GM18508 (cell line): ENCODE results near the gene METTL16.
"Not testable (repeated sequence)": the region's sequence is repeated elsewhere in the genome, so short reads cannot be mapped to it uniquely, and the experiment has no call there.

Experiments used
- ATAC-seq: cut with Tn5 transposase; IDR thresholded peaks from one replicate; pipeline ENCODE4 v1.9.1; 2021; ENCODE audit warnings: moderate number of reproducible peaks; ENCODE audit not compliant: insufficient read depth, unreplicated experiment

METTL16 gene, protein sequence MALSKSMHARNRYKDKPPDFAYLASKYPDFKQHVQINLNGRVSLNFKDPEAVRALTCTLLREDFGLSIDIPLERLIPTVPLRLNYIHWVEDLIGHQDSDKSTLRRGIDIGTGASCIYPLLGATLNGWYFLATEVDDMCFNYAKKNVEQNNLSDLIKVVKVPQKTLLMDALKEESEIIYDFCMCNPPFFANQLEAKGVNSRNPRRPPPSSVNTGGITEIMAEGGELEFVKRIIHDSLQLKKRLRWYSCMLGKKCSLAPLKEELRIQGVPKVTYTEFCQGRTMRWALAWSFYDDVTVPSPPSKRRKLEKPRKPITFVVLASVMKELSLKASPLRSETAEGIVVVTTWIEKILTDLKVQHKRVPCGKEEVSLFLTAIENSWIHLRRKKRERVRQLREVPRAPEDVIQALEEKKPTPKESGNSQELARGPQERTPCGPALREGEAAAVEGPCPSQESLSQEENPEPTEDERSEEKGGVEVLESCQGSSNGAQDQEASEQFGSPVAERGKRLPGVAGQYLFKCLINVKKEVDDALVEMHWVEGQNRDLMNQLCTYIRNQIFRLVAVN

DNA sequence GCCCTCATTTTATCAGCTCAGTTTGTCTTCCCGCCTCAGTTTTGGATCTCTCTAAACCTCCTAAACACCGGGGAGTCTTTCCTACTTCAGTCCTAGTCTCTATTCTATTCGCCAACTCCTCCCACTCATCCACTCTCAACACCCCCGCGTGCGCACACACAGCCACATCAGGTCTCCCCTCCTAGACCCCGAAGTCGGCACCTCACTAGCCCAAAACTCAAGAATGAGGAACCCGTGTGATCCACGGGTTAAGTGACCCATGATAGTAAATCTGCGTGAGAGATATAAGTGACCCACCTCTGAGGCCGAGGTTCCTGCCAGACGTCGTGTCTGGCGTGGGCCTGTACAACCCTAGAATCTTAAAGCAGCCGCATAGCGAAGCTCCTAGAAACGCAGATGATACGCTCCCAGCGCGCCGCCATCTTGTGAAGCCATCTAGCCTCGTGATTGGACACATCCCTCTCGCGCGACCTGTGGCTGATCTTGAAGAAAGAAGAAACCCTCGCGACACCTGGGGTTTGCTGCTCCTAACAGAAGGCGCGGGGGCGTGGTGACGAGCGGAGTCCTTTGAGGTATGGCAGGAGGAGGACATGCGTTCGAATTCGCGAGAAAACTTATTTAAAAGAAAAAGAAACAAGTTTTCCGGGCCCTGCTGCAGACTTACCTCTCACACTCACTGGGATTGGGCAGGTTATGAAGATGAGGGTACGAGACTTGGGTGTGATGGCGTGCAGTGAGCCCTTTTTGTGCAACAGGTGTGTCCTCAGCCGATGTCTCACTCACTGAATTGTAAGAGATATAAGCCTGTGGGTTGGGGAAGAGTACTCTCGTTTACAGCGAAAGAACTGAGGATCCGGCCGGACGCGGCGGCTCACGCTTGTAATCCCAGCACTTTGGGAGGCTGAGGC is at the start of gene METTL16:
METTL16 (minus strand) TSS at position 427 of the 908 bp plus-strand sequence. CDS start 9,557 bp downstream, outside the sequence.
- ATAC-seq: peak; percentile 83

DNA sequence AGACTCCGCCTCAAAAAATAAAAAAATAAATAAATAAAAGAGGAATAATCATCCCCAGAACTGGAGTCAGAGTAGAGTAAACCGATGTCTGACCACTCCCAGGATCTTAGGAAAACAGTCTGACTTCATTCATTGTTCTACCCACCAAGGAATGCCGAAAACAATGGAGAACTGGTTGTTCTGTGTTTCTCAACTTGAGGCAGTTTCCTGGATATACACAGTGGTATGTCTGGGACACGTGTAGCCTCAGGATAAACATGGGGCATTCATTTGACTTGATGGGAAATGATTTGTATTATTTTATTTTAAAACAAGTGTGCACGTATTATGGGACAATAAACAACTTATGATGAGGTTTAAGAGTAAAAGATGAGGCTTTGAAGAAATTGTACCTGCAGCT is 49.0 kb upstream of the METTL16 start:
- ATAC-seq: no peak

DNA sequence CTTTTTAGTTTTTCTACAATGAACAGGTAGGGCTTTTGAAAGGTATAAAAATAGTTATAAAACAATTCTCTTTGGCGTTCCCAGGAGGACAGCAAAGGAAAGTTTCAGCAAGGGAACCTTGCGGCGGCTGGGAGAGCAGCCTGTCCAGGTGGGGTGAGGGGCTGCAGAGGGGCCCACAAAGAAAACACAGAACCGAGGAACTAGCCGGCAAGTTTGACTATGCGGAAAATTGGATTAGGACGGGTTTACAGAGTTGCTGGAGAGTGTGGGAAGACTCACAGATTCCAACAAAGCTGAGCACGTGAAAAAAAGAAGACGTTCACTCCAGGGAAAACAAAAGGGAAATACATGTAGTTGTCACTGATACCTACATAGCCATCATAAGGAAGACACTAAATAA is 40.2 kb upstream of the METTL16 start:
- no peak for ATAC-seq

- ATAC-seq: no peak
Measured at GRCh38 chr17:2551493-2551892, 39.8 kb upstream of the METTL16 start.

DNA sequence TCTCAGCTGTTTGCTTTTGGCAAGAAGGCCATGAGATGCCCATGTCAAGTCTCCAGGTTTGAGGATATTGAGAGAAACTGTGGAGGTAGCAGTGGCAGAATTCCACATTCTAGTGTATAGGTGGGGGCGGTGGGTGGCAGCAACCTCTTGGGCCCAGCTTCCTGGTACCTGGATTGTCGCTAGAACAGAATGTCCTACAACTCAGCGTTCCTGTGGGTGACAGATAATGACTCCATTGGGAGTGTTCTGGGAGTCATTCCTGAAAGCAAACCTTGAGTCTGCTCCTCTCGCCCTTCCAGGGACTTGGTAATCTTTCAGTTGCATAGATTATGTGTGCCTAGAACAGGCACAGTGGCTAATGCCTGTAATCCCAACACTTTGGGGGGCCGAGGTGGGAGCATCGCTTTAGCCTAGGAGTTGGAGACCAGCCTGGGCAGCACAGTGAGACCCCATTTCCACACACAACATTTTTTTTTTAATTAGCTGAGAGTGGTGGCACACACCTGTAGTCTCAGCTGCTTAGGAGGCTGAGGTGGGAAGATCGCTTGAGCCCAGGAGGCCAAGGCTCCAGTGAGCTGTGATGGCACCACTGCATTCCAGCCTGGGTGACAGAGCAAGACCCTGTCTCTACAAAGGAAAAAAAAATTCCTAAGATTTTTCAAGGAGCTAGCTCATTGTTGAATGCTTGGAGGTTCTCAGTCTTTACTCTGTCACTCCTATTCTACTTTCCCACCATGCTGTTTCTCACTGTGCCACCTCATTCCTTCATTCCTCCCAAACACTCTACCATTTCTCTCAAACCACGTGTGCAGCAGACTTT is 37.9 kb upstream of the METTL16 start:
- ATAC-seq: no peak

DNA sequence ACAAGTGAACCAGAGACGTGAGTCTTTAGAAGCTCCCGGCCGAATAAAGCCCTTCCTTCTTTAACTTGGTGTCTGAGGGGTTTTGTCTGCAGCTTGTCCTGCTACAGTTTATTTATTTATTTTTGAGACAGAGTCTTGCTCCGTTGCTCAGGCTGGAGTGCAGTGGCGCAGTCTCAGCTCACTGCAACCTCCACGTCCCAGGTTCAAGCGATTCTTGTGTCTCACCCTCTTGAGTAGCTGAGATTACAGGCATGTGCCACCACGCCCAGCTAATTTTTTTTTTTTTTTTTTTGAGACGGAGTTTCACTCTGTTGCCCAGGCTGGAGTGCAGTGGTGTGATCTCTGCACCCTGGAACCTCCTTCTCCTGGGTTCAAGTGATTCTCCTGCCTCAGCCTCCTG is 36.3 kb upstream of the METTL16 start:
- ATAC-seq: not testable (repeated sequence)

DNA sequence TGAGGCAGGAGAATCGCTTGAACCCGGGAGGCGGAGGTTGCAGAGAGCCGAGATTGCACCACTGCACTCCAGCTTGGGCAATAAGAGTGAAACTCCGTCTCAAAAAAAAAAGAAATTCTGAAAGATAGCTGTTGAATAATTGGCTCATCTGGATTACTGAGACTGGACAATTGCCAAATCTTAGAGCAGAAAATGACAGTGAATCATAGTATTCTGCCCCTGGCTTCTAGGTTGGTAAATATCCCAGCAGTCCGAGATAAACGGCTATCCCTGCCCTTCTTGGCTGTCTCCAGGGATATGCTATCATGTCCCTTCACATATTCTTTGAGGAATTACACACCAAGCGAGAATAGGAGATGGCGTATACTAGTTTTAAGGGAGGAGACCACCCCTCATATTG is 35.5 kb upstream of the METTL16 start:
- ATAC-seq: no peak

- ATAC-seq: no peak
Measured at GRCh38 chr17:2545393-2545792, 33.7 kb upstream of the METTL16 start.

- ATAC-seq: no peak
Measured at GRCh38 chr17:2542456-2542855, 30.8 kb upstream of the METTL16 start.

DNA sequence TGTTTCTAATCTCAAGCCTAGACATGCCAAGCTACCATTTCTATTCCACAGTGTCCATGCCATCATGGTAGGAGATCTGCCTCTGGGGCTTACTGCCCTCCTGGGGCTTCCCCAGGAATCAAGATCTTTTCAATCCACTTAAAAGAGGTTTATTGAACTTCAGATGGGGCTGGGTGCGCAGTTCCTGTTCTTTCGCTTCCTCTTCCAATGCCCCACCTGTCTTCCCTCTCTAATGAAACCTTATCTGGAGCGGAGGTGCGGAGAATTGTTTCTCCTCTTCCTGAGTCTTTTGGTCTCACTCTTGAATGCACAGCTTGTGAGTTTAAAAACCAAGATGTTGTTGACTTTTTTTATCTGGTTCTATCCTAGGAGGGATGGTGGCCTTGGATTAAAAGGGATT is 30.4 kb upstream of the METTL16 start:
- ATAC-seq: no peak

DNA sequence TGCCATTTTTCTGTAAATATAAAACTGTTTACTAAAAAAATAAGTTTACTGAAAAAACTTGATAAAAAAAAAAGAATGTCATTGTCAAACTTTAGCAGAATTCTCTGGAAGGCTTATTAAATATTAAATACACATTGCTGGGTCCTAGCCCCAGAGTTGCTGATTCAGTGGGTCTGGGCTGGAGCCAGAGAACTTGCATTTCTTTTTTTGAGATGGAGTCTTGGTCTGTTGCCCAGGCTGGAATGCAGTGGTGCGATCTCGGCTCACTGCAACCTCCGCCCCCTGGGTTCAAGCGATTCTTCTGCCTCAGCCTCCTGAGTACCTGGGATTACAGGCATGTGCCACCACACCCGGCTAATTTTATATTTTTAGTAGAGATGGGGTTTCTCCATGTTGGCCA is 25.9 kb upstream of the METTL16 start:
- not testable (repeated sequence) for ATAC-seq

- no peak for ATAC-seq
Measured at GRCh38 chr17:2532146-2532720, 20.5 kb upstream of the METTL16 start.

DNA sequence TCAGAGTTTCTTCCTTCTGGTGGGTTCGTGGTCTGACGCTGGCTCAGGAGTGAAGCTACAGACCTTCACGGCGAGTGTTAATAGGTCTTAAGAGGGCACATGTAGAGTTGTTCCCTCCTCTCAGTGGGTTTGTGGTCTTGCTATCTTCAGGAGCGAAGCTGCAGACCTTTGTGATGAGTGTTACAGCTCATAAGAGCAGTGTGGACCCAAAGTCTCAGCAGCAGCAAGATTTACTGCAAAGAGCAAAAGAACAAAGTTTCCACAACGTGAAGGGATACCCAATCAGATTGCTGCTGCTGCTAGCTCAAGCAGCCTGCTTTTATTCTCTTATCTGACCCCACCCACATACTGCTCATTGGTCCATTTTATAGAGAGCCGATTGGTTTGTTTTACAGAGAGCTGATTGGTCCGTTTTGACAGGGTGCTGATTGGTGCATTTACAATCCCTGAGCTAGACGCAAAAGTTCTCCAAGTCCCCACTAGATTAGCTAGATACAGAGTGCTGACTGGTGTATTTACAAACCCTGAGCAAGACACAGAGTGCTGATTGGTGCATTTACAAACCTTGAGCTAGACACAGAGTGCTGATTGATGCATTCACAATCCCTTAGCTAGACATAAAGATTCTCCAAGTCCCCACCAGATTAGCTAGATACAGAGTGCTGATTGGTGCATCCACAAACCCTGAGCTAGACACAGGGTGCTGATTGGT is 19.7 kb upstream of the METTL16 start:
- ATAC-seq: not testable (repeated sequence)

DNA sequence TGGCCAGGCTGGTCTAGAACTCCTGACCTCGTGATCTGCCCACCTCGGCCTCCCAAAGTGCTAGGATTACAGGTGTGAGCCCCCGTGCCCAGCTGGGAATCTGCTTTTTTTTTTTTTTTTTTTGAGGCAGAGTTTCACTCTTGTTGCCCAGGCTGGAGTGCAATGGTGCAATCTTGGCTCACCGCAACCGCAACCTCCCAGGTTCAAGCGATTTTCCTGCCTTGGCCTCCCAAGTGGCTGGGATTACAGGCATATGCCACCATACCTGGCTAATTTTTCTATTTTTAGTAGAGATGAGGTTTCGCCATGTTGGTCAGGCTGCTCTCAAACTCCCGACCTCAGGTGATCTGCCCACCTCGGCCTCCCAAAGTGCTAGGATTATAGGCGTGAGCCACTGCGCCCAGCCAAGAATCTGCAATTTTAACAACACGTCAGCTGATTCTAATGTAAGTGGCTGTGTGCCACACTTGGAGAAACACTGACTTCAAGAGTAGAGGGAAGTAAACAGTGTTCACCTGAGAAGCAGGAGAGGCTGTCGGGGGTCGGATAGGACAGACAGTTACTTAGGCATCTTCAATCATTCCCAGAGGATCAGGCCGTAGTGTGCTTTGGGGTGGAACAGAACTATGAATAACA is 10.2 kb upstream of the METTL16 start:
- not testable (repeated sequence) for ATAC-seq

- ATAC-seq: no peak
Measured at GRCh38 chr17:2521257-2521656, 9.6 kb upstream of the METTL16 start.

GRCh38 chr17:2517539-2517938 is 5.9 kb upstream of the METTL16 start:
- no peak for ATAC-seq

GRCh38 chr17:2511138-2511461 is 588 bp downstream of the METTL16 start:
- ATAC-seq: no peak

GRCh38 chr17:2510559-2510958 is 1.1 kb downstream of the METTL16 start:
- no peak for ATAC-seq

- ATAC-seq: no peak
Measured at GRCh38 chr17:2508035-2508434, 3.7 kb downstream of the METTL16 start.
